T47D (cell line): Measurements from ENCODE around the gene ATP2B1.

Experiments used
- DNase-seq, 2 experiments: peaks; one replicate each; pipeline versions ENCODE4 v3.0.0 to v3.0.0-alpha.2; 2011 to 2012; ENCODE audit warnings: low read depth in 1 of 2, low spot score in 1 of 2
- JUND ChIP-seq: IDR thresholded peaks from 2 replicates; pipeline ENCODE4 v1.6.1; 2012; ENCODE audit warnings: low read depth
- in situ Hi-C: cut with HindIII; loops from 2 replicates; pipeline ENCODE4 v1.10.0; 2016; ENCODE audit warnings: low sequenced_read_pairs, low pct_unique_long_range_greater_than_20kb

The ATP2B1 gene

GRCh38 chr12:89678225-89678624, 30.4 kb downstream of the ATP2B1 start:
- in situ Hi-C loops, result no loop called here
- TF ChIP-seq JUND, result no peak
- no peak for DNase-seq

- DNase-seq, result no peak
- no peak for TF ChIP-seq JUND
- in situ Hi-C loops, result no loop called here
Observed at GRCh38 chr12:89676930-89677329, 31.7 kb downstream of the ATP2B1 start.

GRCh38 chr12:89674326-89674942, 34.2 kb downstream of the ATP2B1 start:
- TF ChIP-seq JUND, result no peak
- in situ Hi-C loops, result no loop called here
- no peak for DNase-seq

GRCh38 chr12:89673603-89674002, 35.0 kb downstream of the ATP2B1 start:
- DNase-seq, result no peak
- in situ Hi-C loops, result no loop called here
- TF ChIP-seq JUND, result no peak

- no peak for TF ChIP-seq JUND
- in situ Hi-C loops, result no loop called here
- DNase-seq, result no peak
Observed at GRCh38 chr12:89672589-89672979, 36.1 kb downstream of the ATP2B1 start.

GRCh38 chr12:89671469-89671868, 37.2 kb downstream of the ATP2B1 start:
- TF ChIP-seq JUND, result no peak
- in situ Hi-C loops, result no loop called here

DNA sequence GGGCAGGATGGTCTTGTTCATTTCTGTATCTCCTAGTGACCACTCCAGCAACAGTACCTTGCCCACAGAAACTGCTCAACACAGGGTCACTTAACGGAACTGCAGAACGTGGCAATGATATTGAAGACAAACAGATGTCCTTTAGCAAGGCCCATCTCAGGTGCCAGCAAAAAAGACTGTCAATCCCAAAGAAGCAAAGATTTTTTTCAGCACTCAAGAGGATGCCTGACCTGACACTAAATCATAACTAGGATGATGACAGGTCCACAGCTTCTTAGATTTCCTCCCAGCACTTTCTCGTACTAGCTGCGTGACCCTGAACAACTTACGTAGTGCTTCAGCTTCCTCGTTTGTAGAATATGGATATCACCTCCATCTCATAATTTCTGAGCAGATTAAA, 39.4 kb downstream of the ATP2B1 start:
- in situ Hi-C loops, result no loop called here
- TF ChIP-seq JUND, result no peak
- DNase-seq, result no peak

More at GRCh38 chr12:89671469-89671868, 37.2 kb downstream of the ATP2B1 start:
- peak in 1 of 2 experiments; percentile 46 for DNase-seq

DNA sequence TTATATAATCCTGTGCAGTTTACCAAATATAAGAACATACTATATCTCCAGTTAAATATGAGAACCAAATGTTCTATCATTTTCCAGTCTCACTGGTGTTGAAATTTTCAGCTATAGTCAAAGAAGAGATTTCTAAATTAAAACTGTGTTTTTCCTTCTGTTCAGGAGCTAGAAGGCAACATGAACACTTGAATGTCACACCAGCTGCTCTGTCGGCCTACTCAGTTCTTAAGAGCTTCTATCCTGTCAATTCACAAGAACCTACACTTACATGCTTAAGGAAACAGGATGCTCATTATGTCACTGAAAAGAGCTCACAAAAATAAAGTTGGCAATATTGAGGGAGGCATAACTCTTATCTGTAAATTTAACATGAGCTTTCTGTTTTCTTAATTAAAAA, 43.1 kb downstream of the ATP2B1 start:
- no peak for DNase-seq
- in situ Hi-C loops, result no loop called here
- no peak for TF ChIP-seq JUND

GRCh38 chr12:89664441-89664840, 44.2 kb downstream of the ATP2B1 start:
- DNase-seq, result no peak
- no peak for TF ChIP-seq JUND
- in situ Hi-C loops, result no loop called here

GRCh38 chr12:89663577-89664357, 44.9 kb downstream of the ATP2B1 start:
- in situ Hi-C loops, result no loop called here
- DNase-seq, result no peak

GRCh38 chr12:89662623-89663022, 46.0 kb downstream of the ATP2B1 start:
- no peak for TF ChIP-seq JUND
- DNase-seq, result no peak
- in situ Hi-C loops, result no loop called here

More at GRCh38 chr12:89663577-89664357, 44.9 kb downstream of the ATP2B1 start:
- no peak for TF ChIP-seq JUND

- no peak for TF ChIP-seq JUND
- in situ Hi-C loops, result no loop called here
- no peak for DNase-seq
Observed at GRCh38 chr12:89661706-89662330, 46.8 kb downstream of the ATP2B1 start.

DNA sequence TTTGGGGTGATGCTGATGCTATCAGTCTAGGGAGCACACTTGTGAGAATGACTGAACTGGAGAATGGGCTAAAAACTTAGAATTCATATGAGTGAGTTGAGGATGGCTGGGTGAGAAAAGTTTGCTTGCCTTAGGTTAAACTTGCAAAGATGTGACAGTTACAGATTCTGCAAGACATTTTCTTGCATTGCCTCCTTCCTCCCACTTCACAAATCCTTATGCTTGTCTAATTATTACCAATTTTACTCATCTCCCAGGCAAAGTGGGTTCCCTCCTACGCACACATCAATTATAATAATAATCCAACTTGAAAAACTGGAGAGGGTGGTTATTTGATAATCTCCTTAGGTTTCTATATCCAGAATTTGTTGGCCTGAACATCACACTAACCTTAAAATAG, 50.9 kb downstream of the ATP2B1 start:
- in situ Hi-C loops, result no loop called here
- TF ChIP-seq JUND, result no peak

More for the DNA sequence above, 50.9 kb downstream of the ATP2B1 start:
- no peak for DNase-seq
